Skeletal muscle cell (primary cell): ENCODE data around the gene CCNE1.

Experiments used
- DNase-seq: peaks from one replicate; pipeline ENCODE4 v3.0.0-alpha.2; 2010; ENCODE audit warnings: low read depth
- H3K4me3 ChIP-seq: 2 replicates; pipeline ENCODE4 v1.5.1; 2011; ENCODE audit warnings: low read depth, mild to moderate bottlenecking, control low read depth, low read length, moderate library complexity

Gene CCNE1

GRCh38 chr19:29861574-29861973 lies 49.8 kb downstream of the CCNE1 start:
- no peak for DNase-seq
- H3K4me3 ChIP-seq: no peak overlapping the region

- no peak for DNase-seq
- no peak overlapping the region for H3K4me3 ChIP-seq
These were observed 54.2 kb downstream of the CCNE1 start for GRCh38 chr19:29866011-29866410.

DNA sequence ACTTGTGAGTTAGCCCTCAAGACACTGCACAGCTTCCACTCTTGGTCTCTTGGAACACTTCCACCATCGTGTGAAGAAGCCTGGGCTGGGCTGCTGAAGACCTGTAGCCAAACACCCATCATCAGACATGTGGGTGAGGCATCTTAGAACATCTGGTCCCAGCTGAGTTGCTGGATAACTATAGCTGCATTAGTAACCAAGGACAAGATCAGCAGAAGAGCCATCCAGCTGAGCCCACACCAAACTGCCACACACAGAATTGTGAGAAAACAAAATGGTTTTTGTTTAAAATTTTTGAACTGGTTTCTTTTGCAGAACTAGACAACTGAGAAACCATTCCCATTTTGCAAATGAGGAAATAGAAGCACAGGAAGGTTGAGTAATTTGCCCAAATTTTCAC lies 56.2 kb downstream of the CCNE1 start:
- DNase-seq: no peak
- H3K4me3 ChIP-seq: no peak overlapping the region

DNA sequence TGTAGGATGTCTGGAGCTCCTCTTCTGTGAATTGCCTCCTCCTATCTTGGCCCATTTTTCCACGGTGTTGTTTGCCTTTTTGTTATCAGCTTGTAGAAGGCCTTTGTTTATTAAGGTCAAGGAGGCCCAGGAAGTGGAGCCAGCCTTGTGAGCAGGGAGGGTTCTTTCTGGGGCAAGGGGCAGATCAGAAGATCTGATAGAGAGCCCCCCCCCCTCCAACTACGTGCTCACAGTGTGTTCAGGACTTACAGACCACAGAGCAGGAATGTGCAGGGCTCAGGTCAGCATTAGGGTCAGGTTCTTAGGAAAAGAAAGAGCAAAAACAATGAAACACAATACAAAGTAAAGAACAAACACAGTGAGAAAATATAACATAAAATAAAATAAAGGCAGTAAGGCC lies 59.4 kb downstream of the CCNE1 start:
- no peak overlapping the region for H3K4me3 ChIP-seq
- no peak for DNase-seq

DNA sequence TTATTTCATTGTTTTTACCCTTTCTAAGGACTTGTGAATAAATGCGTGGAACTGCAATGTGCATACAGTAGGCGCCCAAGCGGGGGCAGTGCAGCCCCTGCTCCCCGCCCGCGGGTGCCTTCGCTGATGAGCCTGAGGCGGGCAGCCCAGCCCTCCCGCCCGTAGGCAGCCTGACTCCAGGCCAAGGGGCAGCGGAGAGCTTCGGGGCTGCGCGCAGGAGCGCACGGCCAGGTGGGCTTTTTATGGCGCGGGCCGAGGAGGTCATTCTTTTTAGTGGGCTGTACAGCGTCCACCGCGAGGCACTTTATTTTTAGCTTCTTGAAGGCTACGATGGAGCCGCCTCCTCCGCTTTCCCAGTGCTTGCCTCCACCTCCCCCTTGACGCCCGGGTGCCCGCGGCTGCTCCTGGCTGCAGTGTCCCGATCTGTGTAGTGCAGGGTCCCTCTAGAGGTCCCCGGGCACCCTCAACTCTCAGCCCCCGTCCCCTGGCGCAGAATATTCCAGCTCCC lies 60.5 kb downstream of the CCNE1 start:
- DNase-seq: no peak
- H3K4me3 ChIP-seq: no peak overlapping the region

DNA sequence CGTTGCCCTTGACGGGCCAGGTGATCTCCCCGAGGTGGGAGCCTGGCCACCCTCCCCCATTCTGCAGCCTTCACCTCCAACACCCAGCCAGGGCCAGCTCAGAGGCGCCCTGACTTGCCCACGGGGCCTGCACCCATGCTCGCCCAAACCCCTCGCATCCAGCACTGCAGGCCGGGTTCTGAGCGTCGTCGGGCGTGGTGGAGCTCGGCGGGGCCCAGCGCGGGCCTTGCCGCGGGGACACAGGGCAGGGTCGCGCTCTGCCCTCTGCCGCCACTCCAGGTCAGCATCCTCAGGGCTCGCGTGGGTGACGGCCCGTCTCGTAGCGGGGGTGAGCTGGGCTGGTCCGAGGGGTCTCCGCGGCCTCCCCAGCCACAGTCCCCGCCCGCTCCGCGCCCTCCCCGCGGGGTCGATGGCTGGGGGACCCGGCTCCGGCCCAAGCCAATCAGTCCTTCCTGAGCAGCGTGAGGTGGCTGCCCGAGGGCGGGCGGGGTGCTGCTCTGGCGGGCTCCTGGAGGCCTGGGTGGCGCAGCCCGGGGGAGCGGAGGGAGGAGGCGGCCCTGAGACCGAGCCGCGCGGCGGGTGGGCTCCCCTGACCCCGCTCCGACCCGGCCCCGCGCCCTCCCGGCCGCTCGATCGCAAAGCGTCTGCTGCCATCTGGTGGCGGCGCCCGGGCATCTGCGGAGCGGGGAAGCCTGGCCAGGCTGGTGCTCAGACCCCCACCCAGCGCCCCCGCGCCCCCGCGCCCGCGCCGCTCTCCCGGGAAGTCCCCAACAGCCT lies 61.4 kb downstream of the CCNE1 start:
- H3K4me3 ChIP-seq: peak overlapping the region; percentile 47

More for the DNA sequence above, 61.4 kb downstream of the CCNE1 start:
- DNase-seq: no peak
